HEK293 (cell line): Measurements from ENCODE around the gene MED17.

Experiments
- FEZF1 ChIP-seq: fragments of 450-650 bp; formaldehyde crosslinking; IDR thresholded peaks from 2 replicates; pipeline ENCODE4 v1.5.1; 2016; ENCODE audit warnings: missing biosample characterization, missing genetic modification characterization
- HIC1 ChIP-seq: fragments of 450-650 bp; formaldehyde crosslinking; IDR thresholded peaks from 2 replicates; pipeline ENCODE4 v1.5.1; 2016; ENCODE audit warnings: missing biosample characterization, missing genetic modification characterization
- KLF1 ChIP-seq: fragments of 450-650 bp; formaldehyde crosslinking; IDR thresholded peaks from 2 replicates; pipeline ENCODE4 v1.5.1; 2016; ENCODE audit warnings: missing biosample characterization, missing genetic modification characterization
- PATZ1 ChIP-seq: fragments of 450-650 bp; formaldehyde crosslinking; IDR thresholded peaks from 2 replicates; pipeline ENCODE4 v1.5.1; 2016; ENCODE audit warnings: missing biosample characterization, missing genetic modification characterization
- REST ChIP-seq: fragments of 450-650 bp; formaldehyde crosslinking; IDR thresholded peaks from 2 replicates; pipeline ENCODE4 v1.5.1; 2016; ENCODE audit warnings: missing biosample characterization, missing genetic modification characterization
- SCRT2 ChIP-seq: fragments of 450-650 bp; formaldehyde crosslinking; IDR thresholded peaks from 2 replicates; pipeline ENCODE4 v1.5.1; 2016; ENCODE audit warnings: missing biosample characterization, missing genetic modification characterization
- SP2 ChIP-seq: fragments of 450-650 bp; formaldehyde crosslinking; IDR thresholded peaks from 2 replicates; pipeline ENCODE4 v1.5.1; 2016; ENCODE audit warnings: missing biosample characterization, missing genetic modification characterization
- SP3 ChIP-seq: fragments of 450-650 bp; formaldehyde crosslinking; IDR thresholded peaks from 2 replicates; pipeline ENCODE4 v1.5.1; 2016; ENCODE audit warnings: missing biosample characterization, missing genetic modification characterization
- ZBTB20 ChIP-seq: fragments of 450-650 bp; formaldehyde crosslinking; IDR thresholded peaks from 2 replicates; pipeline ENCODE4 v1.5.1; 2016; ENCODE audit warnings: missing biosample characterization, missing genetic modification characterization
- ZBTB44 ChIP-seq: fragments of 450-650 bp; IDR thresholded peaks from 2 replicates; pipeline ENCODE4 v1.5.1; 2018; ENCODE audit warnings: missing biosample characterization, mild to moderate bottlenecking, missing genetic modification characterization
- ZBTB48 ChIP-seq: fragments of 450-650 bp; formaldehyde crosslinking; IDR thresholded peaks from 2 replicates; pipeline ENCODE4 v1.5.1; 2016; ENCODE audit warnings: missing biosample characterization, missing genetic modification characterization
- ZBTB8A ChIP-seq: fragments of 450-650 bp; formaldehyde crosslinking; IDR thresholded peaks from 2 replicates; pipeline ENCODE4 v1.5.1; 2016; ENCODE audit warnings: missing biosample characterization, missing genetic modification characterization
- ZNF23 ChIP-seq: fragments of 450-650 bp; formaldehyde crosslinking; IDR thresholded peaks from 2 replicates; pipeline ENCODE4 v1.5.1; 2016; ENCODE audit warnings: missing biosample characterization, missing genetic modification characterization, borderline replicate concordance
- ZNF324 ChIP-seq: fragments of 450-650 bp; formaldehyde crosslinking; IDR thresholded peaks from 2 replicates; pipeline ENCODE4 v1.5.1; 2016; ENCODE audit warnings: missing biosample characterization, missing genetic modification characterization
- ZNF335 ChIP-seq: fragments of 450-650 bp; formaldehyde crosslinking; conservative IDR thresholded peaks from 2 replicates; pipeline ENCODE4 v1.5.1; 2016; ENCODE audit warnings: missing biosample characterization, missing genetic modification characterization
- ZNF488 ChIP-seq: fragments of 450-650 bp; formaldehyde crosslinking; IDR thresholded peaks from 2 replicates; pipeline ENCODE4 v1.5.1; 2016; ENCODE audit warnings: missing biosample characterization, missing genetic modification characterization
- ZNF521 ChIP-seq: fragments of 450-650 bp; formaldehyde crosslinking; IDR thresholded peaks from 2 replicates; pipeline ENCODE4 v1.5.1; 2017; ENCODE audit warnings: missing biosample characterization, mild to moderate bottlenecking, missing genetic modification characterization
- ZNF560 ChIP-seq: fragments of 450-650 bp; formaldehyde crosslinking; IDR thresholded peaks from 2 replicates; pipeline ENCODE4 v1.5.1; 2017; ENCODE audit warnings: missing biosample characterization, missing genetic modification characterization, borderline replicate concordance
- ZNF561 ChIP-seq: fragments of 450-650 bp; IDR thresholded peaks from 2 replicates; pipeline ENCODE4 v1.5.1; 2018; ENCODE audit warnings: missing biosample characterization, missing genetic modification characterization, borderline replicate concordance
- ZNF600 ChIP-seq: fragments of 450-650 bp; formaldehyde crosslinking; IDR thresholded peaks from 2 replicates; pipeline ENCODE4 v1.5.1; 2016; ENCODE audit warnings: missing biosample characterization, missing genetic modification characterization
- ZNF623 ChIP-seq: fragments of 450-650 bp; formaldehyde crosslinking; IDR thresholded peaks from 2 replicates; pipeline ENCODE4 v1.5.1; 2016; ENCODE audit warnings: missing biosample characterization, missing genetic modification characterization
- ZNF629 ChIP-seq: fragments of 450-650 bp; formaldehyde crosslinking; IDR thresholded peaks from 2 replicates; pipeline ENCODE4 v1.5.1; 2017; ENCODE audit warnings: missing biosample characterization, missing genetic modification characterization
- ZNF639 ChIP-seq: fragments of 450-650 bp; formaldehyde crosslinking; IDR thresholded peaks from 2 replicates; pipeline ENCODE4 v1.5.1; 2016; ENCODE audit warnings: missing biosample characterization, missing genetic modification characterization
- ZNF677 ChIP-seq: fragments of 450-650 bp; IDR thresholded peaks from 2 replicates; pipeline ENCODE4 v1.5.0; 2018; ENCODE audit warnings: missing biosample characterization, mild to moderate bottlenecking, missing genetic modification characterization, moderate library complexity
- ZNF785 ChIP-seq: fragments of 450-650 bp; formaldehyde crosslinking; IDR thresholded peaks from 2 replicates; pipeline ENCODE4 v1.5.1; 2016; ENCODE audit warnings: missing biosample characterization, missing genetic modification characterization
- ZSCAN5A ChIP-seq: fragments of 450-650 bp; formaldehyde crosslinking; IDR thresholded peaks from 2 replicates; pipeline ENCODE4 v1.5.1; 2016; ENCODE audit warnings: missing biosample characterization, missing genetic modification characterization

The MED17 gene

GRCh38 chr11:93784145-93784934 is at the start of gene MED17 (continued):
- TF ChIP-seq PATZ1 (tag by site-specific recombination) = peak; percentile 40; the same call in 1 of the 2 replicates
- TF ChIP-seq ZNF324 (tag by site-specific recombination) = no peak
- no peak for TF ChIP-seq ZNF521 (tag by site-specific recombination)
- TF ChIP-seq ZNF785 (tag by site-specific recombination) = no peak
- no peak for TF ChIP-seq ZNF561
- TF ChIP-seq ZNF600 (tag by site-specific recombination) = peak; percentile 34; the same call in 1 of the 2 replicates
- TF ChIP-seq SCRT2 (tag by site-specific recombination) = no peak
- no peak for TF ChIP-seq ZNF488 (tag by site-specific recombination)
- peak; percentile 72 for TF ChIP-seq ZNF335
- TF ChIP-seq ZSCAN5A (tag by site-specific recombination) = peak; percentile 69; the same call in 1 of the 2 replicates
- peak; percentile 31; the same call in 1 of the 2 replicates for TF ChIP-seq ZBTB48 (tag by site-specific recombination)
- no peak for TF ChIP-seq ZNF623
- TF ChIP-seq ZNF560 (tag by site-specific recombination) = no peak
- no peak for TF ChIP-seq KLF1 (tag by site-specific recombination)
- no peak for TF ChIP-seq ZNF639 (tag by site-specific recombination)
- no peak for TF ChIP-seq ZBTB8A (tag by site-specific recombination)
- peak; percentile 55 for TF ChIP-seq SP3
- TF ChIP-seq ZNF23 (tag by site-specific recombination) = no peak
- no peak for TF ChIP-seq FEZF1 (tag by site-specific recombination)
- TF ChIP-seq REST = peak; percentile 20; the same call in 1 of the 2 replicates
- peak; percentile 40; the same call in 1 of the 2 replicates for TF ChIP-seq HIC1 (tag by site-specific recombination)
- TF ChIP-seq ZNF677 = no peak
- no peak for TF ChIP-seq ZBTB44
- TF ChIP-seq SP2 = peak; percentile 64
- TF ChIP-seq ZBTB20 = peak; percentile 68
- peak; percentile 78 for TF ChIP-seq ZNF629 (tag by site-specific recombination)
